Tibial nerve (tissue), 4 donors: ENCODE data around the gene ASGR2. TPM values are rescaled to one million over a fixed set of nuclear protein-coding genes. Genes with fewer than 3 reads are reported as not detected.

ENCODE experiments used
- DNase-seq, 2 donors: peaks; one replicate each; pipeline ENCODE4 v3.0.0-alpha.2; 2019; ENCODE audit warnings: low spot score in 2 of 2
- H3K27ac ChIP-seq, 4 donors: fragments of 200-600 bp; sonication (generic) in 3 of 4; one replicate each; pipeline ENCODE4 v1.5.1; 2017 to 2019; ENCODE audit warnings: mild to moderate bottlenecking in 1 of 4
- H3K27me3 ChIP-seq, 2 donors: fragments of 200-600 bp; sonication (generic) in 1 of 2; one replicate each; pipeline versions ENCODE4 v1.5.1 to v1.6.0; 2017 to 2019
- H3K36me3 ChIP-seq, 3 donors: fragments of 200-600 bp; sonication (generic); one replicate each; pipeline ENCODE4 v1.5.1; 2018 to 2019
- H3K4me1 ChIP-seq, 4 donors: fragments of 200-600 bp; sonication (generic) in 3 of 4; one replicate each; pipeline ENCODE4 v1.5.1; 2017 to 2019
- H3K4me3 ChIP-seq, 4 donors: fragments of 200-600 bp; sonication (generic) in 3 of 4; one replicate each; pipeline ENCODE4 v1.5.1; 2017 to 2019; ENCODE audit warnings: mild to moderate bottlenecking in 1 of 4, moderate library complexity in 1 of 4
- H3K9me3 ChIP-seq, 4 donors: fragments of 200-600 bp; sonication (generic) in 3 of 4; one replicate each; pipeline ENCODE4 v1.5.1; 2017 to 2019
- CTCF ChIP-seq, 5 experiments: fragments of 200-600 bp in 3 of 5; fragments of 450-650 bp in 2 of 5; sonication (generic) in 3 of 5; IDR thresholded peaks; one replicate each; pipeline ENCODE4 v1.5.1; 2016 to 2019; ENCODE audit warnings: antibody characterized with exemption in 5 of 5, mild to moderate bottlenecking in 3 of 5, moderate library complexity in 2 of 5
- EP300 ChIP-seq, 2 donors: sonication (generic); formaldehyde crosslinking; IDR thresholded peaks; one replicate each; pipeline ENCODE4 v1.6.1; 2017; ENCODE audit warnings: antibody characterized with exemption in 2 of 2, mild to moderate bottlenecking in 1 of 2
- POLR2A ChIP-seq, 2 donors: fragments of 450-650 bp; IDR thresholded peaks; one replicate each; pipeline ENCODE4 v1.6.1; 2017; ENCODE audit warnings: antibody characterized with exemption in 2 of 2, mild to moderate bottlenecking in 2 of 2, moderate library complexity in 2 of 2
- WGBS, 2 donors: methylation state at CpG; one replicate each; pipeline ENCODE4 v1.1.5; 2018; 5-methylcytosine and 5-hydroxymethylcytosine counted together
- total RNA-seq, 4 donors: library from RNA; depleted of rRNA; stranded (reverse); fragments of >200 nt; gene quantifications; one replicate each; pipeline ENCODE4 v1.1.0, GENCODE V29; 2016

Gene ASGR2
- total RNA-seq, 4 donors from 2014 or later, result 0.60 TPM; not detected in 3

GRCh38 chr17:7144213-7144612 is 29.6 kb upstream of the ASGR2 start:
- Histone ChIP-seq H3K4me3 (no peak overlapping the region), H3K27me3 (peaks cover 0 to 15% of the 10 kb centered on the region in 2 donors), H3K4me1 (peaks cover 0 to 5% (median 0%) of the 10 kb centered on the region in 4 donors), H3K36me3 (no peaks in the 10 kb centered on the region), H3K9me3 (no peaks in the 10 kb centered on the region), H3K27ac (no peak overlapping the region)
- TF ChIP-seq CTCF (IDR thresholded peaks at IDR 0.05), result no peak
- no peak for TF ChIP-seq EP300 (IDR thresholded peaks at IDR 0.05)
- no peak for TF ChIP-seq POLR2A (IDR thresholded peaks at IDR 0.05)
- WGBS, 2 donors, result 70 to 74% methylated on average over 11 of the region's 11 CpGs
- DNase-seq, result no peak

GRCh38 chr17:7141824-7142223 is 27.2 kb upstream of the ASGR2 start:
- no peaks in the 10 kb centered on the region for H3K36me3 ChIP-seq
- TF ChIP-seq POLR2A (IDR thresholded peaks at IDR 0.05) (no peak), EP300 (IDR thresholded peaks at IDR 0.05) (no peak), CTCF (IDR thresholded peaks at IDR 0.05) (no peak)
- no peak overlapping the region for H3K27ac ChIP-seq
- no peak for DNase-seq
- no peak overlapping the region for H3K4me3 ChIP-seq
- H3K4me1 ChIP-seq, result peaks cover 0 to 5% (median 0%) of the 10 kb centered on the region in 4 donors
- peaks cover 0 to 35% of the 10 kb centered on the region in 2 donors for H3K27me3 ChIP-seq
- H3K9me3 ChIP-seq, result no peaks in the 10 kb centered on the region
- WGBS, 2 donors, result 62 to 72% methylated on average over 10 of the region's 10 CpGs

GRCh38 chr17:7139400-7139799 is 24.8 kb upstream of the ASGR2 start:
- Histone ChIP-seq H3K36me3 (no peaks in the 10 kb centered on the region), H3K4me3 (no peak overlapping the region), H3K9me3 (no peaks in the 10 kb centered on the region), H3K27me3 (peaks cover 0 to 45% of the 10 kb centered on the region in 2 donors), H3K27ac (no peak overlapping the region), H3K4me1 (peaks cover 0 to 9% (median 0%) of the 10 kb centered on the region in 4 donors)
- 47 to 72% methylated on average over 8 to 9 of the region's 10 CpGs for WGBS, 2 donors
- TF ChIP-seq EP300 (IDR thresholded peaks at IDR 0.05) (no peak), CTCF (IDR thresholded peaks at IDR 0.05) (no peak), POLR2A (IDR thresholded peaks at IDR 0.05) (no peak)
- DNase-seq, result no peak

- Histone ChIP-seq H3K36me3 (no peaks in the 10 kb centered on the region), H3K4me3 (no peak overlapping the region), H3K4me1 (peaks cover 0 to 10% (median 0%) of the 10 kb centered on the region in 4 donors), H3K27me3 (peaks cover 0 to 50% of the 10 kb centered on the region in 2 donors), H3K9me3 (no peaks in the 10 kb centered on the region), H3K27ac (no peak overlapping the region)
- TF ChIP-seq EP300 (IDR thresholded peaks at IDR 0.05) (no peak), POLR2A (IDR thresholded peaks at IDR 0.05) (no peak), CTCF (IDR thresholded peaks at IDR 0.05) (no peak)
- WGBS, 2 donors, result 50 to 58% methylated on average over 7 of the region's 7 CpGs
- no peak for DNase-seq
These were observed 24.3 kb upstream of the ASGR2 start for GRCh38 chr17:7138800-7139381.

- H3K4me1 ChIP-seq, result peaks cover 0 to 24% (median 2%) of the 10 kb centered on the region in 4 donors
- DNase-seq, result no peak
- H3K4me3 ChIP-seq, result no peak overlapping the region
- TF ChIP-seq CTCF (IDR thresholded peaks at IDR 0.05) (no peak), EP300 (IDR thresholded peaks at IDR 0.05) (no peak), POLR2A (IDR thresholded peaks at IDR 0.05) (no peak)
- H3K27me3 ChIP-seq, result peaks cover 0 to 64% of the 10 kb centered on the region in 2 donors
- 34 to 37% methylated on average over 13 of the region's 13 CpGs for WGBS, 2 donors
- no peaks in the 10 kb centered on the region for H3K36me3 ChIP-seq
- H3K9me3 ChIP-seq, result no peaks in the 10 kb centered on the region
- no peak overlapping the region for H3K27ac ChIP-seq
These were observed 22.7 kb upstream of the ASGR2 start for GRCh38 chr17:7137171-7137943.
